GM10266 (cell line): ENCODE data around the gene RNASE1.

Experiments used
- DNase-seq: peaks from one replicate; pipeline ENCODE4 v3.0.0; 2012; ENCODE audit errors: extremely low spot score
- TF ChIP-seq, protein P1 (sequence below): IDR thresholded peaks from 2 replicates; pipeline ENCODE4 v1.5.1; 2012; ENCODE audit warnings: mild to moderate bottlenecking, low read depth; ENCODE audit not compliant: control insufficient read depth, insufficient read depth; ENCODE audit errors: missing control alignments

The RNASE1 gene

DNA sequence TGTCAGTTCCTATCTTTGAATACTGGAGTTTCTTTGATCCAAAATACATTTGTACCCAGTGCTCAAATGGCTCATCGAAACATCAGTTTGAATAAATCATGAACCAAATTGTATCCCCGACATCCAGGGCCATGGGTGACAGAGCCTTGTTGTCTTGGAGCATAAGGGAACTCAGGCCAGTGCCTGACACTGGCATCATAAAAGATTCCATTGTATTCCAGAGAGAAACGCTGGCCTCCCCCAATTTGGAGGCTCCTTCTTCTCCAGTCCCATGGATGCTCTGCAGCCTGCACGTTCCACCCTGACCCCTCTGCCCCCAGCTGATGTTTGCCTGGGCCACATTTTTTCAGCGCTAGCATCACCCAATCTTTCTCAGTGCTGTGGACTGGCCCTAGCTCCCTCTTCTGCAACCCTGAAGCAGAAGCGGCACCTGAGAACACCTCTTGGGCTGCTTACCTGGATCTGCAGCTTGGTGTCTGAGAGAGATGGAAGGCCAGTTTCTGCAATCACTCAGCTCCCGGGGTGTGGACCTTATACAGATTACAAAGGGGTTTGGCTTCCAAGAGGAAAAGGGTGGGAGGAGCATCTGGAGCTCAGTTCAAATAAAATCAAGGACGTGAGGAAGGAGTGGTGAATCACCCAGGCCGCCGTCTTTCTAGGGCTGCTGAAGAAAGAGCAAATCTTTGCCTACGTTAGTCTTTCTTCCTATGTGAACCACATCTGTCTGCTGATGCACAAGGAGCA lies at the start of gene RNASE1:
TSS of gene RNASE1 (minus strand) at position 504 of the 744 bp plus-strand sequence. CDS start 776 bp downstream, outside the sequence.
- DNase-seq = no peak
- TF ChIP-seq, protein P1, sequence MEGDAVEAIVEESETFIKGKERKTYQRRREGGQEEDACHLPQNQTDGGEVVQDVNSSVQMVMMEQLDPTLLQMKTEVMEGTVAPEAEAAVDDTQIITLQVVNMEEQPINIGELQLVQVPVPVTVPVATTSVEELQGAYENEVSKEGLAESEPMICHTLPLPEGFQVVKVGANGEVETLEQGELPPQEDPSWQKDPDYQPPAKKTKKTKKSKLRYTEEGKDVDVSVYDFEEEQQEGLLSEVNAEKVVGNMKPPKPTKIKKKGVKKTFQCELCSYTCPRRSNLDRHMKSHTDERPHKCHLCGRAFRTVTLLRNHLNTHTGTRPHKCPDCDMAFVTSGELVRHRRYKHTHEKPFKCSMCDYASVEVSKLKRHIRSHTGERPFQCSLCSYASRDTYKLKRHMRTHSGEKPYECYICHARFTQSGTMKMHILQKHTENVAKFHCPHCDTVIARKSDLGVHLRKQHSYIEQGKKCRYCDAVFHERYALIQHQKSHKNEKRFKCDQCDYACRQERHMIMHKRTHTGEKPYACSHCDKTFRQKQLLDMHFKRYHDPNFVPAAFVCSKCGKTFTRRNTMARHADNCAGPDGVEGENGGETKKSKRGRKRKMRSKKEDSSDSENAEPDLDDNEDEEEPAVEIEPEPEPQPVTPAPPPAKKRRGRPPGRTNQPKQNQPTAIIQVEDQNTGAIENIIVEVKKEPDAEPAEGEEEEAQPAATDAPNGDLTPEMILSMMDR = no peak

DNA sequence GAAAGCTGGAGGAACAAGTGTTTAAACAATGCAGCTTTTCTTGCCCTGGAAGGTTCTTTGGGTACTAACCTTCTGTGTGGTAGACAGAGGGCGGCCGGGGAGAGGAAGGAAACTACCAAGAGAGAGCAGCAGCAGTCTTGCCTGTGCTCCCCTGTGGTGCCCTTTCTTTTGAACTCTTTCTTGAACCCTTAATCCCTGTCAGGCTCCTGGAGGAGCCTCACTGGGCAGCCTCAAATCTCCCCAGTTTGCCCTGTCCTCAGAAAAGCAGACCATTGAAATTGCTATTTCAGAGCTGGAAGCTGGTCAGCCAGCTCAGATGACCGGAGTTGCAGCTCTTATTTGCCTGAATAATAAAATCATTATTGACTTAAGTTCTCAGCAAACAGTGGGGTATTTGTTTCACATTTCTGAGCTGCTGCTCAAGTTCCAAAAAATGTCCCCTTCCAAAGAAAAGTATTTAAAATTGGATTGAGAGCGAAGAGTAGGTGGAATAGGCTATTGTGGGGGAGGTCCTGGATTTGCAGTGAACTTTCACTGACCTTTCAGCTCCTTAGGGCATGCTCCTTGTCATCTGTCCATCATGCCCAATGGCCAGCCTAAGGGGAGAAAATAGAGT lies 46.4 kb upstream of the RNASE1 start:
- no peak for DNase-seq
- TF ChIP-seq, protein P1 = no peak

DNA sequence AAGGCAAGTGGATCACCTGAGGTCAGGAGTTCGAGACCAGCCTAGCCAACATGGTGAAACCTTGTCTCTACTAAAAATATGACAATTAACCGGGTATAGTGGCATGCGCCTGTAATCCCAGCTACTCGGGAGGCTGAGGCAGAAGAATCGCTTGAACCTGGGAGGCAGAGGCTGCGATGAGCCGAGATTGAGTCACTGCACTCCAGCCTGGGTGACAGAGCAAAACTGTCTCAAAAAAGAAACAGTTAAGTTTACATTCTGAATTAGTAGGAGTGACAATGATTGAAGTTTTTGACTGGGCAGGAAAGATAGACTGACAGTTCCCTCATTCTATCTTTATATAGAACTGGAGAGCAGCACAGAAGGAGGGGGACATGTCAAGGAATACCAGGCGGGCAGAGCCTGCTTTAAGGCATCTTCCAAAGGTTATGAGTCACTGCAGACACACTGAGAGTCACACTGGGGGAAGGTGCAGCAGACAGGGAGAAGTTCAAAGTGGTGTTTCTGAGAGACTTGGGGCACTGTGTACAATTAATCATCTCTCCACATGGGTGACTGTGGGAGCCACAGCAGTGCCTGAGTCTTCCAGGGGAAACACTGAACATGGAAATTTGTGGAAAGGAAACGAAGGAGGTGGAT lies 45.8 kb upstream of the RNASE1 start:
- DNase-seq = no peak
- TF ChIP-seq, protein P1 = no peak

DNA sequence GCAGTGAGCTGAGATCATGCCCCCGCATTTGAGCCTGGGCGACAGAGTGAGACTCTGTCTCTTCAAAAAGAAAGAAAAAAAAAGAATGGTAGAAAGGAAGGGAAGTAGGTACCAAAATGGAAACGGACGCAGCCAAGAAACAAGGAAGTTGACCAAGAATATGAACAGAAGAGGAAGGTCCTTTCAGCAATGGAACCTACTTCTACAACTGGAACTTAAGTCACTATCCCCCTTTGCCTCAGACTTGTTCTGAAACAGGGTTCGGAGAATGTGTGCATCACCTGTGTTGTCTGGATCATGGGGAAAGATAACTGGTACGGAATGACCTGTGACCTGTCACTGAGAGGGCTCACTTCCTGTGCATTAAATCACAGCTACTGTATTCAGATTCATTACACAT lies 43.9 kb upstream of the RNASE1 start:
- DNase-seq = no peak
- TF ChIP-seq, protein P1 = no peak

DNA sequence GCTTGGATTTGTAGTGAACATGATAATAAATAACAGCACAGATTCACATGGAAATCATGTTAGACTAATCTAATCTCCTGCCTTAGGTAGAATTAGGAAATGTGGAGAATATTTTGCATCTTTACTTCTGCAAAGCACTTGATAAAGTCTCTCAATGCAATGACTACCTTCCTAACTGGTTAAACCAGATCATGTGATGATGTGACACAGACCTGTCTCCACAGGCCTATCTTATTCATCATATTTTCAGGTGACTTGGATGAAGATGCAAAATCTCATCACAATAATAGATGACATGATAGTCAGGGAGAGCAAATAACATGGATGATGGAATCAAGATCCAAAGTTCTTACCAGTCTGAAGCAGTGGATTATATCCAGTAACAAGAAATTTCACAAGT lies 38.5 kb upstream of the RNASE1 start:
- TF ChIP-seq, protein P1 = no peak

DNA sequence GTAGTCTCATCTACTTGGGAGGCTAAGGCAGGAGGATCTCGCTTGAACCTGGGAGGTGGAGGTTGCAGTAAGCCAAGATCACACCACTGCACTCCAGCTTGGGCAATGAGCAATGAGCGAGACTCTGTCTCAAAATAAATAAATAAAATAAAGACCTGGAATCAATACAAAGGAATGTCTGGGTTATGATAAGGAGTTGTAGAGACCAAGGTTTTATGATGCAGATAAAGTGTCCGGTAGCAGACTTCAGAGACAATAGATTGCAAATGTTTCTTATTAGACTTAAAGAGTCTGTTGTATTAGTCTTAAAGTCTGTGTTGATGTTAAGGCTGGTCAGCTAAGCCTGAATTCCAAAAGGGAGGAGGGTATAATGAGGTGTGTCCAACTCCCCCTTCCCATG lies 35.2 kb upstream of the RNASE1 start:
- no peak for DNase-seq
- TF ChIP-seq, protein P1 = no peak

More for the DNA sequence above, 38.5 kb upstream of the RNASE1 start:
- no peak for DNase-seq
